ENCODE data around the gene TGM4.

- TF ChIP-seq CTCF (IDR thresholded peaks at IDR 0.05) = no peak
- TF ChIP-seq POLR2A (IDR thresholded peaks at IDR 0.05) = no peak
Observed at GRCh38 chr3:44886561-44886960, 12.2 kb downstream of the TGM4 start.

All from testis (tissue), 2 donors.